GM18858 (cell line): ENCODE results near the gene LTBR.
"Not testable (repeated sequence)": the region's sequence is repeated elsewhere in the genome, so short reads cannot be mapped to it uniquely, and the experiment has no call there.

Experiments
- ATAC-seq: cut with Tn5 transposase; IDR thresholded peaks from one replicate; pipeline ENCODE4 v1.9.1; 2021; ENCODE audit not compliant: unreplicated experiment

LTBR gene

GRCh38 chr12:6424008-6424347 is 40.0 kb downstream of the LTBR start:
- no peak for ATAC-seq

GRCh38 chr12:6424866-6425265 is 40.9 kb downstream of the LTBR start:
- no peak for ATAC-seq

GRCh38 chr12:6425590-6426531 is 41.9 kb downstream of the LTBR start:
- no peak for ATAC-seq

GRCh38 chr12:6426882-6427671 is 43.1 kb downstream of the LTBR start:
- peak; percentile 51 for ATAC-seq

- ATAC-seq = not testable (repeated sequence)
Measured at GRCh38 chr12:6427796-6428195, 43.8 kb downstream of the LTBR start.

- no peak for ATAC-seq
Measured at GRCh38 chr12:6428326-6428725, 44.4 kb downstream of the LTBR start.

- no peak for ATAC-seq
Measured at GRCh38 chr12:6430124-6430989, 46.4 kb downstream of the LTBR start.

- ATAC-seq = no peak
Measured at GRCh38 chr12:6432991-6433390, 49.0 kb downstream of the LTBR start.

- ATAC-seq = no peak
Measured at GRCh38 chr12:6434205-6435140, 50.5 kb downstream of the LTBR start.

GRCh38 chr12:6435961-6436715 is 52.2 kb downstream of the LTBR start:
- no peak for ATAC-seq

GRCh38 chr12:6437586-6437985 is 53.6 kb downstream of the LTBR start:
- no peak for ATAC-seq

GRCh38 chr12:6438345-6438744 is 54.4 kb downstream of the LTBR start:
- ATAC-seq = no peak

GRCh38 chr12:6440391-6440790 is 56.4 kb downstream of the LTBR start:
- no peak for ATAC-seq
